ENCODE results near the gene FUS. TPM values are rescaled to one million over a fixed set of nuclear protein-coding genes. Genes with fewer than 3 reads are reported as not detected.
A peak's percentile ranks its signal among the peaks of the same experiment; 100 is the strongest.

Gene FUS
- total and polyA plus RNA-seq, 2 of the 8 experiments (the other 6 are each of a cell fraction or from before 2014, with no cell fraction given), result 484 to 685 TPM

- Histone ChIP-seq H3K4me3 (ENCODE audit: extremely low read depth in 1 of 4, insufficient read depth in 2 of 4, low read depth in 3 of 4, low read length in 4 of 4) (no peak overlapping the region), H2BK20ac (ENCODE audit: low read length) (no peak overlapping the region), H2BK12ac (ENCODE audit: low read depth, low read length) (0 out of 2 replicates have a peak overlapping the region, but pooled peaks have one; percentile 17), H3K14ac (ENCODE audit: insufficient read length) (no peak overlapping the region), H3K4me1 (replicated peaks in 1 of 4; ENCODE audit: control insufficient read depth in 3 of 4, insufficient read depth in 4 of 4, low read length in 3 of 4) (no peaks in the 10 kb centered on the region), H2AFZ (ENCODE audit: low read length) (no peak overlapping the region), H3K27ac (ENCODE audit: low read depth, low read length) (no peak overlapping the region), H3K4me2 (ENCODE audit: insufficient read depth in 1 of 2, low read depth in 2 of 2, low read length in 2 of 2) (no peak overlapping the region), H3K9ac (replicated peaks in 1 of 4; ENCODE audit: extremely low read depth in 1 of 4, low read depth in 3 of 4, low read length in 3 of 4) (no peak overlapping the region), H4K91ac (replicated peaks; ENCODE audit: insufficient read length, low read length) (no peak overlapping the region), H2BK5ac (ENCODE audit: low read depth, low read length) (no peak overlapping the region), H3K56ac (replicated peaks; ENCODE audit: insufficient read length, low read depth, low read length) (no peak overlapping the region), H3K23me2 (ENCODE audit: low read depth, low read length) (no peaks in the 10 kb centered on the region), H3K79me2 (ENCODE audit: control insufficient read depth in 1 of 2, insufficient read depth in 2 of 2, low read length in 2 of 2) (no peaks in the 10 kb centered on the region), H3K18ac (ENCODE audit: extremely low read depth, low read length) (no peak overlapping the region), H3K4ac (replicated peaks; ENCODE audit: insufficient read length, low read depth, low read length) (no peak overlapping the region), H4K5ac (ENCODE audit: insufficient read length, low read depth, low read length) (no peak overlapping the region), H2AK5ac (ENCODE audit: low read depth, low read length) (no peak overlapping the region), H3K36me3 (ENCODE audit: control insufficient read depth in 2 of 4, insufficient read depth in 4 of 4, low read length in 3 of 4) (no peaks in the 10 kb centered on the region), H3K23ac (ENCODE audit: insufficient read length) (no peak overlapping the region), H3K79me1 (ENCODE audit: low read depth, low read length) (no peaks in the 10 kb centered on the region), H4K8ac (ENCODE audit: extremely low read depth, insufficient read depth, low read length) (no peak overlapping the region; the same call in 1 of the 2 replicates), H3K27me3 (replicated peaks in 1 of 4; ENCODE audit: control insufficient read depth in 3 of 4, extremely low read depth in 1 of 4, insufficient read depth in 3 of 4, low read length in 3 of 4) (no peaks in the 10 kb centered on the region), H4K20me1 (replicated peaks in 1 of 2; ENCODE audit: control insufficient read depth in 1 of 2, insufficient read depth in 2 of 2, low read length in 2 of 2) (no peaks in the 10 kb centered on the region), H2BK120ac (replicated peaks; ENCODE audit: low read depth, low read length) (no peak overlapping the region), H2BK15ac (ENCODE audit: low read length) (no peak overlapping the region), H3K9me3 (ENCODE audit: insufficient read depth in 2 of 2, low read depth in 1 of 2, low read length in 1 of 2) (no peaks in the 10 kb centered on the region)
- CTCF ChIA-PET (ENCODE audit: partially characterized antibody), result interaction anchor here (0.9 to 1.1 kb wide), 2 partner anchors 16 to 62 kb away, joined by 3 read pairs; no protein-coding TSS in a partner anchor
- no peak for TF ChIP-seq YY1 (IDR thresholded peaks at IDR 0.05; ENCODE audit: low read depth, low read length)
- no peak for TF ChIP-seq EGR1 (IDR thresholded peaks at IDR 0.05; ENCODE audit: borderline replicate concordance, low read depth, low read length)
- no peak for TF ChIP-seq CTBP2 (IDR thresholded peaks at IDR 0.05; ENCODE audit: borderline replicate concordance, insufficient read depth, insufficient read length, low read length)
- TF ChIP-seq SIN3A (conservative IDR thresholded peaks at IDR 0.05 in 1 of 2, IDR thresholded peaks at IDR 0.05 in 1 of 2; ENCODE audit: low read depth in 1 of 2, low read length in 2 of 2), result no peak
- no peak for TF ChIP-seq TAF7 (optimal IDR thresholded peaks at IDR 0.05; ENCODE audit: borderline replicate concordance, low read depth, low read length)
- no peak for TF ChIP-seq HDAC6 (IDR thresholded peaks at IDR 0.05; ENCODE audit: low read depth, low read length)
- WGBS, 2 experiments (ENCODE audit: extremely low coverage in 1 of 2, insufficient coverage in 1 of 2, insufficient read length in 1 of 2, insufficient replicate concordance in 2 of 2, low coverage in 1 of 2, low lambda C conversion rate in 2 of 2, missing lambda C conversion rate in 1 of 2), result 94% methylated on average over 76 of the region's 80 CpGs; no CpG with 5 or more reads in 1 of the 2 experiments
- no peak for FAIRE-seq
- POLR2A ChIA-PET (ENCODE audit: partially characterized antibody), result interaction anchor here (0.6 to 1.4 kb wide), 7 partner anchors 13 to 231 kb away, joined by 3 to 4 read pairs (median 3); partner anchors contain the start of gene FUS
- no peak for DNase-seq (ENCODE audit: low read depth in 1 of 2, low spot score in 2 of 2)
Measured at GRCh38 chr16:31224092-31224955, 44.4 kb downstream of the FUS start.
